BLaER1 (cell line): ENCODE measurements around the gene NMUR2.

Source experiments
- H3K27ac ChIP-seq: shearing (Covaris generic); formaldehyde crosslinking; 2 replicates; pipeline ENCODE4 v1.8.1; 2022
- H3K27me3 ChIP-seq: shearing (Covaris generic); formaldehyde crosslinking; 2 replicates; pipeline ENCODE4 v1.8.1; 2022
- H3K36me3 ChIP-seq: shearing (Covaris generic); formaldehyde crosslinking; 2 replicates; pipeline ENCODE4 v1.8.1; 2022
- H3K4me1 ChIP-seq: shearing (Covaris generic); formaldehyde crosslinking; 2 replicates; pipeline ENCODE4 v1.8.1; 2022
- H3K4me2 ChIP-seq: shearing (Covaris generic); formaldehyde crosslinking; 2 replicates; pipeline ENCODE4 v1.8.1; 2022
- H3K4me3 ChIP-seq: shearing (Covaris generic); formaldehyde crosslinking; 2 replicates; pipeline ENCODE4 v1.8.1; 2022
- H3K9ac ChIP-seq: shearing (Covaris generic); formaldehyde crosslinking; 2 replicates; pipeline ENCODE4 v1.8.1; 2022
- H3K9me3 ChIP-seq: shearing (Covaris generic); formaldehyde crosslinking; 2 replicates; pipeline ENCODE4 v1.8.1; 2022
- H4K20me1 ChIP-seq: shearing (Covaris generic); formaldehyde crosslinking; 2 replicates; pipeline ENCODE4 v1.8.1; 2022
- Cebpa-rat ChIP-seq: shearing (Covaris generic); IDR thresholded peaks from 2 replicates; pipeline ENCODE4 v1.8.1; 2022

NMUR2 gene

GRCh38 chr5:152403046-152403445 is 2.0 kb downstream of the NMUR2 start:
- Histone ChIP-seq H3K4me2 (no peak overlapping the region), H3K4me3 (no peak overlapping the region), H3K36me3 (no peaks in the 10 kb centered on the region), H3K9me3 (no peaks in the 10 kb centered on the region), H4K20me1 (no peaks in the 10 kb centered on the region), H3K27me3 (no peaks in the 10 kb centered on the region), H3K4me1 (no peaks in the 10 kb centered on the region), H3K9ac (no peak overlapping the region), H3K27ac (no peak overlapping the region)
- no peak for TF ChIP-seq Cebpa-rat

GRCh38 chr5:152400846-152401245 is 4.2 kb downstream of the NMUR2 start:
- no peak overlapping the region for H3K4me3 ChIP-seq
- no peaks in the 10 kb centered on the region for H4K20me1 ChIP-seq
- H3K9ac ChIP-seq: no peak overlapping the region
- H3K9me3 ChIP-seq: no peaks in the 10 kb centered on the region
- H3K27ac ChIP-seq: no peak overlapping the region
- no peaks in the 10 kb centered on the region for H3K36me3 ChIP-seq
- H3K27me3 ChIP-seq: no peaks in the 10 kb centered on the region
- TF ChIP-seq Cebpa-rat: no peak
- H3K4me1 ChIP-seq: no peaks in the 10 kb centered on the region
- H3K4me2 ChIP-seq: no peak overlapping the region

GRCh38 chr5:152397581-152397980 is 7.5 kb downstream of the NMUR2 start:
- no peak overlapping the region for H3K4me3 ChIP-seq
- H3K4me1 ChIP-seq: no peaks in the 10 kb centered on the region
- H4K20me1 ChIP-seq: no peaks in the 10 kb centered on the region
- no peaks in the 10 kb centered on the region for H3K36me3 ChIP-seq
- H3K4me2 ChIP-seq: no peak overlapping the region
- H3K27ac ChIP-seq: no peak overlapping the region
- no peaks in the 10 kb centered on the region for H3K27me3 ChIP-seq
- H3K9ac ChIP-seq: no peak overlapping the region
- no peak for TF ChIP-seq Cebpa-rat
- H3K9me3 ChIP-seq: no peaks in the 10 kb centered on the region

- no peak for TF ChIP-seq Cebpa-rat
- H4K20me1 ChIP-seq: no peaks in the 10 kb centered on the region
- H3K36me3 ChIP-seq: no peaks in the 10 kb centered on the region
- H3K4me1 ChIP-seq: no peaks in the 10 kb centered on the region
- H3K4me2 ChIP-seq: no peak overlapping the region
- H3K27me3 ChIP-seq: no peaks in the 10 kb centered on the region
- H3K9ac ChIP-seq: no peak overlapping the region
- peaks cover 21% of the 10 kb centered on the region for H3K9me3 ChIP-seq
- H3K4me3 ChIP-seq: no peak overlapping the region
- H3K27ac ChIP-seq: no peak overlapping the region
These were observed 11.6 kb downstream of the NMUR2 start for GRCh38 chr5:152393441-152393840.

- no peaks in the 10 kb centered on the region for H3K36me3 ChIP-seq
- no peak overlapping the region for H3K4me2 ChIP-seq
- H4K20me1 ChIP-seq: no peaks in the 10 kb centered on the region
These were observed 15.8 kb downstream of the NMUR2 start for GRCh38 chr5:152389208-152389849.

GRCh38 chr5:152388610-152389009 is 16.5 kb downstream of the NMUR2 start:
- Histone ChIP-seq H3K9me3 (peaks cover 21% of the 10 kb centered on the region), H3K4me2 (no peak overlapping the region), H3K27me3 (no peaks in the 10 kb centered on the region), H3K4me1 (no peaks in the 10 kb centered on the region), H3K4me3 (no peak overlapping the region), H3K27ac (no peak overlapping the region), H3K9ac (no peak overlapping the region), H3K36me3 (no peaks in the 10 kb centered on the region), H4K20me1 (no peaks in the 10 kb centered on the region)
- TF ChIP-seq Cebpa-rat: no peak

More at GRCh38 chr5:152389208-152389849, 15.8 kb downstream of the NMUR2 start:
- Histone ChIP-seq H3K4me1 (no peaks in the 10 kb centered on the region), H3K27ac (no peak overlapping the region), H3K9ac (no peak overlapping the region), H3K4me3 (no peak overlapping the region), H3K27me3 (no peaks in the 10 kb centered on the region), H3K9me3 (peaks cover 21% of the 10 kb centered on the region)
- no peak for TF ChIP-seq Cebpa-rat

- Histone ChIP-seq H3K27me3 (no peaks in the 10 kb centered on the region), H3K27ac (no peak overlapping the region), H3K4me1 (no peaks in the 10 kb centered on the region), H3K4me3 (no peak overlapping the region), H3K4me2 (no peak overlapping the region), H3K9ac (no peak overlapping the region), H3K36me3 (no peaks in the 10 kb centered on the region), H4K20me1 (no peaks in the 10 kb centered on the region), H3K9me3 (no peaks in the 10 kb centered on the region)
- no peak for TF ChIP-seq Cebpa-rat
These were observed 24.5 kb downstream of the NMUR2 start for GRCh38 chr5:152380415-152381123.

- Histone ChIP-seq H3K36me3 (no peaks in the 10 kb centered on the region), H4K20me1 (no peaks in the 10 kb centered on the region), H3K27me3 (no peaks in the 10 kb centered on the region), H3K4me2 (no peak overlapping the region), H3K27ac (no peak overlapping the region), H3K9ac (no peak overlapping the region), H3K4me3 (no peak overlapping the region), H3K4me1 (no peaks in the 10 kb centered on the region), H3K9me3 (no peaks in the 10 kb centered on the region)
- TF ChIP-seq Cebpa-rat: no peak
These were observed 25.7 kb downstream of the NMUR2 start for GRCh38 chr5:152379331-152379730.

- no peak for TF ChIP-seq Cebpa-rat
- no peak overlapping the region for H3K27ac ChIP-seq
- no peak overlapping the region for H3K4me3 ChIP-seq
- no peaks in the 10 kb centered on the region for H4K20me1 ChIP-seq
- no peaks in the 10 kb centered on the region for H3K9me3 ChIP-seq
- no peaks in the 10 kb centered on the region for H3K27me3 ChIP-seq
- no peak overlapping the region for H3K9ac ChIP-seq
- no peaks in the 10 kb centered on the region for H3K4me1 ChIP-seq
- no peak overlapping the region for H3K4me2 ChIP-seq
- no peaks in the 10 kb centered on the region for H3K36me3 ChIP-seq
These were observed 26.3 kb downstream of the NMUR2 start for GRCh38 chr5:152378730-152379129.

- Histone ChIP-seq H3K4me3 (no peak overlapping the region), H3K27me3 (no peaks in the 10 kb centered on the region), H3K4me2 (no peak overlapping the region), H3K4me1 (no peaks in the 10 kb centered on the region), H3K9me3 (no peaks in the 10 kb centered on the region), H3K27ac (no peak overlapping the region), H3K9ac (no peak overlapping the region), H3K36me3 (no peaks in the 10 kb centered on the region), H4K20me1 (no peaks in the 10 kb centered on the region)
- no peak for TF ChIP-seq Cebpa-rat
These were observed 28.2 kb downstream of the NMUR2 start for GRCh38 chr5:152376886-152377285.
